ENCODE data around the gene SPATA1. TPM values are rescaled to one million over a fixed set of nuclear protein-coding genes. Genes with fewer than 3 reads are reported as not detected.

The SPATA1 gene
- total and polyA plus RNA-seq, 2 of the 8 experiments (the other 6 are each of a cell fraction or from before 2014, with no cell fraction given) = 0.51 to 1.1 TPM

GRCh38 chr1:84600796-84601195 is 94.6 kb downstream of the SPATA1 start:
- Histone ChIP-seq H3K18ac (ENCODE audit: extremely low read depth, low read length) (no peak overlapping the region), H3K27me3 (replicated peaks in 1 of 4; ENCODE audit: control insufficient read depth in 3 of 4, extremely low read depth in 1 of 4, insufficient read depth in 3 of 4, low read length in 3 of 4) (no peaks in the 10 kb centered on the region), H2AK5ac (ENCODE audit: low read depth, low read length) (no peak overlapping the region), H3K4me3 (ENCODE audit: extremely low read depth in 1 of 4, insufficient read depth in 2 of 4, low read depth in 3 of 4, low read length in 4 of 4) (no peak overlapping the region), H2BK12ac (ENCODE audit: low read depth, low read length) (no peak overlapping the region), H4K5ac (ENCODE audit: insufficient read length, low read depth, low read length) (no peak overlapping the region), H3K9ac (replicated peaks in 1 of 4; ENCODE audit: extremely low read depth in 1 of 4, low read depth in 3 of 4, low read length in 3 of 4) (no peak overlapping the region), H3K4me2 (ENCODE audit: insufficient read depth in 1 of 2, low read depth in 2 of 2, low read length in 2 of 2) (no peak overlapping the region), H3K4ac (replicated peaks; ENCODE audit: insufficient read length, low read depth, low read length) (no peak overlapping the region), H3K9me3 (ENCODE audit: insufficient read depth in 2 of 2, low read depth in 1 of 2, low read length in 1 of 2) (peaks cover 11 to 12% of the 10 kb centered on the region in 2 experiments), H2AFZ (ENCODE audit: low read length) (no peak overlapping the region), H3K79me1 (ENCODE audit: low read depth, low read length) (no peaks in the 10 kb centered on the region), H3K36me3 (ENCODE audit: control insufficient read depth in 2 of 4, insufficient read depth in 4 of 4, low read length in 3 of 4) (no peaks in the 10 kb centered on the region), H4K8ac (ENCODE audit: extremely low read depth, insufficient read depth, low read length) (no peak overlapping the region), H3K56ac (replicated peaks; ENCODE audit: insufficient read length, low read depth, low read length) (no peak overlapping the region), H2BK5ac (ENCODE audit: low read depth, low read length) (no peak overlapping the region), H3K14ac (ENCODE audit: insufficient read length) (no peak overlapping the region), H2BK120ac (replicated peaks; ENCODE audit: low read depth, low read length) (no peak overlapping the region), H3K27ac (ENCODE audit: low read depth, low read length) (no peak overlapping the region), H3K79me2 (ENCODE audit: control insufficient read depth in 1 of 2, insufficient read depth in 2 of 2, low read length in 2 of 2) (no peaks in the 10 kb centered on the region), H3K4me1 (replicated peaks in 1 of 4; ENCODE audit: control insufficient read depth in 3 of 4, insufficient read depth in 4 of 4, low read length in 3 of 4) (no peaks in the 10 kb centered on the region; a peak in 1 of 7 replicates), H4K20me1 (replicated peaks in 1 of 2; ENCODE audit: control insufficient read depth in 1 of 2, insufficient read depth in 2 of 2, low read length in 2 of 2) (no peaks in the 10 kb centered on the region), H3K23me2 (ENCODE audit: low read depth, low read length) (no peaks in the 10 kb centered on the region), H3K23ac (ENCODE audit: insufficient read length) (no peak overlapping the region), H4K91ac (replicated peaks; ENCODE audit: insufficient read length, low read length) (no peak overlapping the region), H2BK20ac (ENCODE audit: low read length) (no peak overlapping the region), H2BK15ac (ENCODE audit: low read length) (no peak overlapping the region)
- FAIRE-seq = no peak
- TF ChIP-seq TBP (IDR thresholded peaks at IDR 0.05; ENCODE audit: low read depth, low read length) = no peak
- TF ChIP-seq RNF2 (IDR thresholded peaks at IDR 0.05; ENCODE audit: borderline replicate concordance, low read depth, low read length, missing control alignments, poor library complexity, severe bottlenecking) = no peak
- no peak for TF ChIP-seq NANOG (IDR thresholded peaks at IDR 0.05; ENCODE audit: insufficient read depth, low read depth, low read length, poor library complexity, severe bottlenecking)
- TF ChIP-seq RBBP5 (IDR thresholded peaks at IDR 0.05; ENCODE audit: borderline replicate concordance, low read depth, low read length) = no peak
- TF ChIP-seq KDM1A (IDR thresholded peaks at IDR 0.05; ENCODE audit: borderline replicate concordance, low read length) = no peak
- TF ChIP-seq ATF3 (IDR thresholded peaks at IDR 0.05; ENCODE audit: insufficient read depth, low read depth, low read length) = no peak
- no peak for TF ChIP-seq POU5F1 (IDR thresholded peaks at IDR 0.05; ENCODE audit: low read depth, low read length)
- no peak for DNase-seq (ENCODE audit: low read depth in 1 of 2, low spot score in 2 of 2)
- 93% methylated on average over 5 of the region's 5 CpGs; no CpG with 5 or more reads in 1 of the 2 experiments for WGBS, 2 experiments (ENCODE audit: extremely low coverage in 1 of 2, insufficient coverage in 1 of 2, insufficient read length in 1 of 2, insufficient replicate concordance in 2 of 2, low coverage in 1 of 2, low lambda C conversion rate in 2 of 2, missing lambda C conversion rate in 1 of 2)
- ChIA-PET CTCF (ENCODE audit: partially characterized antibody) (interaction anchor here (1.0 to 1.6 kb wide), 3 partner anchors 168 to 175 kb away, joined by 3 read pairs; no protein-coding TSS in a partner anchor), POLR2A (ENCODE audit: partially characterized antibody) (no interaction called here)
